ENCODE results near the gene ADRM1.
A peak's percentile ranks its signal among the peaks of the same experiment; 100 is the strongest.

Gene ADRM1

GRCh38 chr20:62311832-62312661 lies 9.2 kb downstream of the ADRM1 start:
- no peak for DNase-seq (ENCODE audit: low spot score)

GRCh38 chr20:62312662-62312977 lies 9.8 kb downstream of the ADRM1 start:
- no peak for DNase-seq (ENCODE audit: low spot score)

GRCh38 chr20:62313021-62313420 lies 10.2 kb downstream of the ADRM1 start:
- DNase-seq (ENCODE audit: low spot score): no peak

- DNase-seq (ENCODE audit: low spot score): no peak
These were observed 10.9 kb downstream of the ADRM1 start for GRCh38 chr20:62313460-62314338.

- no peak for DNase-seq (ENCODE audit: low spot score)
These were observed 11.5 kb downstream of the ADRM1 start for GRCh38 chr20:62314339-62314638.

- no peak for DNase-seq (ENCODE audit: low spot score)
These were observed 12.0 kb downstream of the ADRM1 start for GRCh38 chr20:62314711-62315302.

GRCh38 chr20:62315773-62316172 lies 13.0 kb downstream of the ADRM1 start:
- DNase-seq (ENCODE audit: low spot score): no peak

- DNase-seq (ENCODE audit: low spot score): no peak
These were observed 13.8 kb downstream of the ADRM1 start for GRCh38 chr20:62316331-62317166.

GRCh38 chr20:62317167-62317655 lies 14.4 kb downstream of the ADRM1 start:
- no peak for DNase-seq (ENCODE audit: low spot score)

- DNase-seq (ENCODE audit: low spot score): no peak
These were observed 15.9 kb downstream of the ADRM1 start for GRCh38 chr20:62318400-62319345.

- DNase-seq (ENCODE audit: low spot score): no peak
These were observed 16.6 kb downstream of the ADRM1 start for GRCh38 chr20:62319346-62319909.

- no peak for DNase-seq (ENCODE audit: low spot score)
These were observed 18.0 kb downstream of the ADRM1 start for GRCh38 chr20:62320581-62321354.

GRCh38 chr20:62321521-62321948 lies 18.7 kb downstream of the ADRM1 start:
- DNase-seq (ENCODE audit: low spot score): peak; percentile 35

- DNase-seq (ENCODE audit: low spot score): no peak
These were observed 19.2 kb downstream of the ADRM1 start for GRCh38 chr20:62321975-62322374.

- DNase-seq (ENCODE audit: low spot score): no peak
These were observed 19.8 kb downstream of the ADRM1 start for GRCh38 chr20:62322492-62323041.

GRCh38 chr20:62323146-62323979 lies 20.6 kb downstream of the ADRM1 start:
- no peak for DNase-seq (ENCODE audit: low spot score)

- DNase-seq (ENCODE audit: low spot score): no peak
These were observed 21.4 kb downstream of the ADRM1 start for GRCh38 chr20:62323980-62324906.
